Parietal lobe (tissue), 1 donor: Measurements from ENCODE around the gene RAP2B. TPM values are rescaled to one million over a fixed set of nuclear protein-coding genes. Genes with fewer than 3 reads are reported as not detected.

ENCODE experiments used
- total RNA-seq: library from RNA; depleted of rRNA; stranded (reverse); fragments of >200 nt; gene quantifications from one replicate; pipeline ENCODE4 v1.2.3, GENCODE V29; 2014

The RAP2B gene
- 31.0 TPM for total RNA-seq

GRCh38 chr3:153161714-153162512, at the start of gene RAP2B:
Gene RAP2B (plus strand): TSS chr3:153162226. CDS start chr3:153162694, 468 bp downstream.

